ENCODE data around the gene EPB41L5. TPM values are rescaled to one million over a fixed set of nuclear protein-coding genes. Genes with fewer than 3 reads are reported as not detected.
"Not testable (repeated sequence)": the region's sequence is repeated elsewhere in the genome, so short reads cannot be mapped to it uniquely, and the experiment has no call there.

Gene EPB41L5
- total RNA-seq, 4 donors from 2014 or later, result 13.7 to 49.7 (median 21.1) TPM

DNA sequence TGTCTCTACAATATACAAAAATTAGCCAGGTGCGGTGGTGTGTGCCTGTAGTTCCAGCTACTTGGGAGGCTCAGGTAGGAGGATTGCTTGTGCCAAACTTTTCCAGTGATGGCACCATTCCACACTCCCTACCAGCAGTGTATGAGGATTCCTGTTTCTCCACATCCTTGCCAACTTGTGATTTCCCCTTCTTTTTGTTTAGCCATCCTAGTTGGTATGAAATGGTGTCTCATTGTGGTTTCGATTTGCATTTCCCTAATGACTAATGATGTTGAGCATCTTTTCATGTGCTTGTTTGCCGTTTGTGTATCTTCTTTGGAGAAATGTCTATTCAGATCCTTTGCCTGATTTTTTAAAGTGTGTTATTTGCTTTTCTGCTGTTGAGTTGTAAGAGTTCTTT, 41.0 kb downstream of the EPB41L5 start:
- no peak for TF ChIP-seq EP300 (IDR thresholded peaks at IDR 0.05)
- no peak for TF ChIP-seq POLR2A (IDR thresholded peaks at IDR 0.05)
- TF ChIP-seq, protein P1, sequence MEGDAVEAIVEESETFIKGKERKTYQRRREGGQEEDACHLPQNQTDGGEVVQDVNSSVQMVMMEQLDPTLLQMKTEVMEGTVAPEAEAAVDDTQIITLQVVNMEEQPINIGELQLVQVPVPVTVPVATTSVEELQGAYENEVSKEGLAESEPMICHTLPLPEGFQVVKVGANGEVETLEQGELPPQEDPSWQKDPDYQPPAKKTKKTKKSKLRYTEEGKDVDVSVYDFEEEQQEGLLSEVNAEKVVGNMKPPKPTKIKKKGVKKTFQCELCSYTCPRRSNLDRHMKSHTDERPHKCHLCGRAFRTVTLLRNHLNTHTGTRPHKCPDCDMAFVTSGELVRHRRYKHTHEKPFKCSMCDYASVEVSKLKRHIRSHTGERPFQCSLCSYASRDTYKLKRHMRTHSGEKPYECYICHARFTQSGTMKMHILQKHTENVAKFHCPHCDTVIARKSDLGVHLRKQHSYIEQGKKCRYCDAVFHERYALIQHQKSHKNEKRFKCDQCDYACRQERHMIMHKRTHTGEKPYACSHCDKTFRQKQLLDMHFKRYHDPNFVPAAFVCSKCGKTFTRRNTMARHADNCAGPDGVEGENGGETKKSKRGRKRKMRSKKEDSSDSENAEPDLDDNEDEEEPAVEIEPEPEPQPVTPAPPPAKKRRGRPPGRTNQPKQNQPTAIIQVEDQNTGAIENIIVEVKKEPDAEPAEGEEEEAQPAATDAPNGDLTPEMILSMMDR (IDR thresholded peaks at IDR 0.05), result no peak
- no peak for TF ChIP-seq POLR2AphosphoS5 (IDR thresholded peaks at IDR 0.05)
- Histone ChIP-seq H3K27me3 (no peaks in the 10 kb centered on the region), H3K36me3 (peaks cover 0 to 19% of the 10 kb centered on the region in 2 donors), H3K9me3 (peaks cover 0 to 16% (median 0%) of the 10 kb centered on the region in 3 donors), H3K27ac (no peak overlapping the region), H3K4me3 (no peak overlapping the region), H3K4me1 (no peaks in the 10 kb centered on the region)
- no peak for ATAC-seq
- 80 to 98% methylated on average over 1 to 3 of the region's 3 CpGs for WGBS, 2 donors (ENCODE audit: low coverage in 1 of 2)

DNA sequence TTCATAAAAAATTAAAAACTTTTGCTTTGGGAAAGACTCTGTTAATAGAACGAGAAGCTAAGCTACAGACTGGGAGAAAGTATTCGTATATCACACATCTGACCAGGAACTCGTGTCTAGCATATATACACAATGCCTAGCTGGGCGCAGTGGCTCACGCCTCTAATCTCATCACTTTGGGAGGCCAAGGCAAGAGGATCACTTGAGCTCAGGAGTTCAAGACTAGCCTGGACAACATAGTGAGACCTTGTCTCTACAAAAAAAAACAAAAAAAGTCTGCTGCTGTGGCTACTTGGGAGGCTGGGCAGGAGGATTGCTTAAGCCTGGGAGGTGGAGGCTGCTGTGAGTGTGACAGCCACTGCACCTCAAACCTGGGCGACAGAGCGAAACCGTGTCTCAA, 46.6 kb downstream of the EPB41L5 start:
- Histone ChIP-seq H3K9me3 (no peaks in the 10 kb centered on the region), H3K4me3 (no peak overlapping the region), H3K36me3 (no peaks in the 10 kb centered on the region), H3K4me1 (no peaks in the 10 kb centered on the region), H3K27me3 (no peaks in the 10 kb centered on the region), H3K27ac (no peak overlapping the region)
- TF ChIP-seq, protein P1 (IDR thresholded peaks at IDR 0.05), result no peak
- TF ChIP-seq EP300 (IDR thresholded peaks at IDR 0.05) (no peak), POLR2A (IDR thresholded peaks at IDR 0.05) (no peak)
- no peak for ATAC-seq
- WGBS, 2 donors (ENCODE audit: low coverage in 1 of 2), result 90 to 97% methylated on average over 4 to 8 of the region's 8 CpGs

DNA sequence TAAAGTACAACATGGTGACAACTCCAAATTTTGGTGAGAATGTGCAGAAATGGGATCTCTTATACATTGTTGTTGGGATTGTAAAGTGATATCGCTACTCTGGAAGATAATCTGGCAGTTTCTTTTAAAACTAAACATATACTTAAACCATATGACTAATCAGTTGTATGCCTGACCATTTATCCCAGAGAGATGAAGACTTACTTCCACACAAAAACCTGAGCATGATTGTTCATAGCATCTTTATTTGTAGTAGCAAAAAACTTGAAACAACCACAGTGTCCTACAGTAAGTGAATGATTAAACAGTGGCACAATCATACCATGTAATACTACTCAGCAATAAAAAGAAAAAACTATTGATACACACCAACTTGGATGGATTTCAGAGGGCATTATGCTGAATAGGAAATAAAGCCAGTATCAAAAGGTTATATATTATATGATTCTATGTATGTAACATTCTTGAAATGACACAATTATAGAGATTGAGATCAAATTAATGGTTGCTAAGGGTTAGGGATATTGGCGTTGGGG, 47.3 kb downstream of the EPB41L5 start:
- Histone ChIP-seq H3K27me3 (no peaks in the 10 kb centered on the region), H3K27ac (no peak overlapping the region), H3K4me3 (no peak overlapping the region), H3K4me1 (no peaks in the 10 kb centered on the region), H3K9me3 (no peaks in the 10 kb centered on the region), H3K36me3 (no peaks in the 10 kb centered on the region)
- TF ChIP-seq POLR2AphosphoS5 (IDR thresholded peaks at IDR 0.05) (no peak), EP300 (IDR thresholded peaks at IDR 0.05) (no peak), POLR2A (IDR thresholded peaks at IDR 0.05) (no peak)
- TF ChIP-seq, protein P1 (IDR thresholded peaks at IDR 0.05), result no peak
- no peak for ATAC-seq
- 91 to 100% methylated on average over 2 of the region's 2 CpGs for WGBS, 2 donors (ENCODE audit: low coverage in 1 of 2)

DNA sequence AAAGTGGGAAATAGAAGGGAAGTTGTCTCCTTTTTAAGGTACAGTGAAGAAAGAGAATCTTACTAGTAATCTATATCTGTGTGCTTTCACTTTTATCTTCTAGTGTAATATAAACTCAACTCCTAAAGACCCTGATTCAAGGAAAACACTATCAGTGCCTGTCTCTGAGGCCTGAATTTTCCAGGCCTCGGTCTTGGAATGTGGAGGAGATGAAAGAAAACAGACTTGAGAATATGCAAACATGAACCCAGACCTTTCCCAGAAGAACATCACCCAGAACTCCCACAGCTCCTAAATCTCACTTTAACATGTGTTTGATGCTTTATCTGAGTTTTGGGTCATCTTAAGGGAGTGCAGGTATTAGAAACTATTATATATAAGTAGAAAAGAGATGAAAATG, 51.8 kb downstream of the EPB41L5 start:
- Histone ChIP-seq H3K9me3 (no peaks in the 10 kb centered on the region), H3K27me3 (no peaks in the 10 kb centered on the region), H3K4me3 (no peak overlapping the region), H3K36me3 (no peaks in the 10 kb centered on the region), H3K4me1 (peaks cover 0 to 11% (median 0%) of the 10 kb centered on the region in 3 donors), H3K27ac (no peak overlapping the region)
- ATAC-seq, result no peak
- 25 to 33% methylated on average over 1 of the region's 1 CpG for WGBS, 2 donors (ENCODE audit: low coverage in 1 of 2)
- TF ChIP-seq POLR2A (IDR thresholded peaks at IDR 0.05) (no peak), POLR2AphosphoS5 (IDR thresholded peaks at IDR 0.05) (no peak), EP300 (IDR thresholded peaks at IDR 0.05) (no peak)
- TF ChIP-seq, protein P1 (IDR thresholded peaks at IDR 0.05), result no peak

DNA sequence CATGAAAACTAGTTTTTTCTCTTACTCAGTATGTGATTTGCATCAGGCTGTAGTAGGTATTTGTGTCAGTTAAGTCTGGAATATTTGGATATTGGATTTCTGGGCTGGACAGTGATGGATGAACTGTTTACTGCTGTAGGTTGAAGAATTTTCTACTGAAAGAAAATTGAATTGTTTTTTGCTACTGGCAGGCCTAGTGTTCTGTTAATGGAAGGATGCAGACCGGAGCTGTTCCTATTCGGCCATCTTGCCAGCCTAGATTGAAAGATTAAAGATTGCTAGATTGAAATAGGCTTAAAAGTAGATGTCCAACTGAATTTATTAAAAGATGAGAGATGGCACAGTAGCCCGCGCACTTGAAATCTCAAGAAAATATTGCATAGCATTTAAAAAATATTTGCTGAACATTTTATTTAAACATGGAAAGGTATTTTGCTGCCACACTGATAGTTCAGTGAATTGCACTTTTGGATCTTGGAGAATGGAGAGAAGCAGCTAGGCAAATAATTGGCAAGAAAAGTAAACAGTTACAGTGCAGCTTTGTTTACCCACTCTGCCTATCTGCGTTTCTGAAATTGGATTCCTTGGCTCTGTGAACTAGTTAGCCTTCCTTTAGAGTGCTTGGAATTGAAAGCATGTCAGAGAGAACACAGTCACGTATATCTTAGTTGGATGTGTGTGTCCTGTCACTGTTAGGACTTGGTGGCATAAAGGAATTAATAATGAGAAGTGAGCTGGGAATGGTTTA, 54.1 kb downstream of the EPB41L5 start:
- Histone ChIP-seq H3K27me3 (no peaks in the 10 kb centered on the region), H3K4me3 (no peak overlapping the region), H3K9me3 (no peaks in the 10 kb centered on the region), H3K36me3 (no peaks in the 10 kb centered on the region), H3K27ac (no peak overlapping the region), H3K4me1 (peaks cover 0 to 11% (median 0%) of the 10 kb centered on the region in 3 donors)
- TF ChIP-seq EP300 (IDR thresholded peaks at IDR 0.05) (no peak), POLR2A (IDR thresholded peaks at IDR 0.05) (no peak), POLR2AphosphoS5 (IDR thresholded peaks at IDR 0.05) (no peak)
- TF ChIP-seq, protein P1 (IDR thresholded peaks at IDR 0.05), result no peak
- ATAC-seq, result no peak
- 53 to 66% methylated on average over 4 to 6 of the region's 6 CpGs for WGBS, 2 donors (ENCODE audit: low coverage in 1 of 2)

DNA sequence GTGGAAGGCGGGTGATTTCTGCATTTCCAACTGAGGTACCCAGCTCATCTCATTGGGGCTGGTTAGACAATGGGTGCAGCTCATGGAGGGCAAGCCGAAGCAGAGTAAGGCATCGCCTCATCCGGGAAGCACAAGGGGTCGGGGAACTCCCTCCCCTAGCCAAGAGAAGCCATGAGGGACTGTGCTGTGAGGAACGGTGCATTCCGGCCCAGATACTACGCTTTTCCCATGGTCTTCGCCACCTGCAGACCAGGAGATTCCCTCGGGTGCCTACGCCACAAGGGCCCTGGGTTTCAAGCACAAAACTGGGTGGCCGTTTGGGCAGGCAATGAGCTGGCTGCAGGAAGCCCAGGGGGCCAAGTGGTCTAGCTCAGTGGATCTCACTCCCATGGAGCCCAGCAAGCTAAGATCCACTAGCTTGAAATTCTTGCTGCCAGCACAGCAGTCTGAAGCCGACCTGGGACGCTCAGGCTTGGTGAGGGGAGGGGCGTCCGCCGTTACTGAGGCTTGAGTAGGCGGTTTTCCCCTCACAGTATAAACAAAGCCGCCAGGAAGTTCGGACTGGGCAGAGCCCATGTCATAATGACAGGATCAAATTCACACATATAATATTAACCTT, 55.3 kb downstream of the EPB41L5 start:
- 66 to 94% methylated on average over 2 to 5 of the region's 20 CpGs for WGBS, 2 donors (ENCODE audit: low coverage in 1 of 2)
- H3K4me1 ChIP-seq, result peaks cover 0 to 11% (median 0%) of the 10 kb centered on the region in 3 donors
- H3K9me3 ChIP-seq, H3K4me3 ChIP-seq, ATAC-seq, H3K36me3 ChIP-seq, H3K27me3 ChIP-seq, H3K27ac ChIP-seq: not testable (repeated sequence)
